Measurements from ENCODE around the gene FCN1.

GRCh38 chr9:134965411-134965810 is 47.7 kb upstream of the FCN1 start:
- no peak for TF ChIP-seq CTCF (IDR thresholded peaks at IDR 0.05)
- no peak for TF ChIP-seq POLR2A (IDR thresholded peaks at IDR 0.05)
